K562 (cell line): ENCODE results near the gene DMD. TPM values are rescaled to one million over a fixed set of nuclear protein-coding genes. Genes with fewer than 3 reads are reported as not detected.

ENCODE experiments used
- ATAC-seq: fragments of 200-7000 bp; cut with Tn5 transposase; 3 replicates; pipeline ENCODE4 v1.9.1; 2020; ENCODE audit warnings: moderate library complexity
- BruUV-seq: library from RNA; stranded (reverse); fragments of 400-500 nt; replicated peaks from 2 replicates; lab custom pipeline; 2021; lab: Mats Ljungman, UMichigan
- CTCF ChIA-PET: fragments of 300-600 bp; formaldehyde crosslinking; extraction: SDS; loops from one replicate; lab custom pipeline; 2021; ENCODE audit warnings: low intra/inter-chr PET ratio; lab: Yijun Ruan, JAX
- POLR2A ChIA-PET: fragments of 300-600, 350-650 bp; sonication (Branson Sonifier 250); formaldehyde crosslinking; extraction: SDS; loops from one replicate; lab custom pipeline; 2021; ENCODE audit warnings: antibody characterized with exemption, inconsistent platforms; lab: Yijun Ruan, JAX
- DNase-seq, 4 experiments: peaks; one replicate each; pipeline versions ENCODE4 v3.0.0 to v3.0.0-alpha.2; 2011 to 2018; ENCODE audit warnings: low spot score in 3 of 4, mixed read lengths in 3 of 4; ENCODE audit errors: extremely low read depth in 1 of 4
- FAIRE-seq: peaks from 2 replicates; lab custom pipeline; 2011; peaks lifted over from hg19 to GRCh38; lab: Jason Lieb, UNC
- H2AFZ ChIP-seq: 2 replicates; pipeline ENCODE4 v1.6.0; 2011; ENCODE audit warnings: low read depth, low read length, control low read depth, inconsistent platforms
- H3K27ac ChIP-seq: fragments of 200-600 bp; 3 replicates; pipeline ENCODE4 v1.8.0; 2011; ENCODE audit warnings: low read depth, mild to moderate bottlenecking, control low read depth, inconsistent platforms, low read length, moderate library complexity, mixed read lengths; ENCODE audit errors: extremely low read depth
- H3K27me3 ChIP-seq, 2 experiments: fragments of 300-600 bp in 1 of 2; 2 replicates in 1 of 2; 3 replicates in 1 of 2; pipeline versions ENCODE4 v1.6.0 to v1.8.0; 2011; ENCODE audit warnings: inconsistent platforms in 2 of 2, low read length in 2 of 2, mild to moderate bottlenecking in 1 of 2, mixed read lengths in 1 of 2, moderate library complexity in 1 of 2; ENCODE audit not compliant: control insufficient read depth in 2 of 2, insufficient read depth in 2 of 2
- H3K36me3 ChIP-seq: fragments of 300-600 bp; 3 replicates; pipeline ENCODE4 v1.8.0; 2011; ENCODE audit warnings: mild to moderate bottlenecking, low read length, inconsistent platforms; ENCODE audit not compliant: control insufficient read depth, insufficient read depth
- H3K4me1 ChIP-seq, 2 experiments: fragments of 200-600 bp in 1 of 2; replicated peaks in 1 of 2; 2 replicates in 1 of 2; 3 replicates in 1 of 2; pipeline versions ENCODE4 v1.5.1 to v1.8.0; 2011; ENCODE audit warnings: inconsistent platforms in 2 of 2, low read length in 2 of 2, mild to moderate bottlenecking in 1 of 2, mixed read lengths in 1 of 2, moderate library complexity in 1 of 2; ENCODE audit not compliant: control insufficient read depth in 2 of 2, insufficient read depth in 2 of 2
- H3K4me2 ChIP-seq: 2 replicates; pipeline ENCODE4 v1.6.1; 2011; ENCODE audit warnings: low read length, control low read depth, inconsistent platforms, mixed read lengths; ENCODE audit not compliant: insufficient read depth
- H3K4me3 ChIP-seq: fragments of 200-600 bp; sonication (generic), shearing (Covaris generic); 2 replicates; pipeline ENCODE4 v1.5.1; 2016; ENCODE audit warnings: control low read depth, inconsistent platforms
- H3K79me2 ChIP-seq: fragments of 200-600 bp; 3 replicates; pipeline ENCODE4 v1.8.0; 2011; ENCODE audit warnings: low read length, inconsistent platforms; ENCODE audit not compliant: control insufficient read depth, insufficient read depth
- H3K9ac ChIP-seq, 2 experiments: 2 replicates each; pipeline versions ENCODE4 v1.6.0 to v1.6.1; 2011; ENCODE audit warnings: low read depth in 2 of 2, low read length in 2 of 2, control low read depth in 1 of 2, inconsistent platforms in 1 of 2, mild to moderate bottlenecking in 1 of 2, mixed read lengths in 1 of 2; ENCODE audit not compliant: insufficient read depth in 1 of 2
- H3K9me1 ChIP-seq: one replicate; pipeline ENCODE4 v1.6.0; 2011; ENCODE audit warnings: inconsistent platforms, mild to moderate bottlenecking, low read length, moderate library complexity; ENCODE audit not compliant: control insufficient read depth, insufficient read depth
- H3K9me3 ChIP-seq: replicated peaks from 2 replicates; pipeline ENCODE4 v1.5.1; 2011; ENCODE audit warnings: low read depth, low read length, inconsistent platforms; ENCODE audit not compliant: control insufficient read depth, insufficient read depth
- H4K20me1 ChIP-seq: replicated peaks from 2 replicates; pipeline ENCODE4 v1.6.1; 2011; ENCODE audit warnings: low read length, inconsistent platforms, mixed read lengths; ENCODE audit not compliant: control insufficient read depth, insufficient read depth
- ARHGAP35 ChIP-seq: fragments of 450-650 bp; IDR thresholded peaks from 2 replicates; pipeline ENCODE4 v1.6.1; 2018; ENCODE audit not compliant: partially characterized antibody
- ARID3A ChIP-seq: IDR thresholded peaks from 2 replicates; pipeline ENCODE4 v1.6.1; 2012; ENCODE audit warnings: low read depth, low read length, improper control_type of control experiment, borderline replicate concordance
- CHD2 ChIP-seq: IDR thresholded peaks from 2 replicates; pipeline ENCODE4 v1.6.1; 2011; ENCODE audit warnings: low read depth, low read length
- CREB3 ChIP-seq: fragments of 450-650 bp; conservative IDR thresholded peaks from 2 replicates; pipeline ENCODE4 v1.6.1; 2016; ENCODE audit warnings: missing genetic modification characterization, low read depth, mild to moderate bottlenecking, missing compliant biosample characterization, moderate library complexity
- GATAD2B ChIP-seq: fragments of 450-650 bp; IDR thresholded peaks from 2 replicates; pipeline ENCODE4 v1.6.1; 2017; ENCODE audit warnings: mild to moderate bottlenecking, borderline replicate concordance
- ZC3H11A ChIP-seq: IDR thresholded peaks from 2 replicates; pipeline ENCODE4 v1.6.1; 2012; ENCODE audit warnings: low read depth, low read length, improper control_type of control experiment
- WGBS: fragments of 100-300 bp; shearing (Covaris generic); methylation state at CpG from one replicate; pipeline ENCODE4 v1.1.6; 2016; ENCODE audit warnings: low coverage, mixed read lengths; ENCODE audit not compliant: insufficient coverage; ENCODE audit errors: missing lambda C conversion rate; 5-methylcytosine and 5-hydroxymethylcytosine counted together
- in situ Hi-C: fragments of 300-500 bp; cut with MboI; formaldehyde crosslinking; loops from 4 replicates; pipeline ENCODE4 v1.15.0; 2018; ENCODE audit warnings: inconsistent platforms, mixed read lengths
- intact Hi-C: fragments of 100-400 bp; cut with micrococcal nuclease; formaldehyde crosslinking; loops from 2 replicates; pipeline ENCODE4 v1.14.2; 2022
- polyA plus RNA-seq, 8 experiments: library from polyadenylated mRNA; depleted of rRNA in 4 of 8; stranded (reverse) in 5 of 8; unstranded in 3 of 8; fragments of >200 nt; fragmentation: Nextera tagmentation in 2 of 8; fragmentation: Illumina TruSeq in 1 of 8; extraction: Ambion mirVana in 2 of 8; extraction: Trizol in 1 of 8; gene quantifications; 2 replicates each; pipeline versions ENCODE4 v1.2.1 to v1.2.3, GENCODE V29; 2011 to 2014; ENCODE audit warnings: inconsistent platforms in 1 of 8, missing spikeins in 1 of 8
- total RNA-seq, 7 experiments: library from RNA; depleted of rRNA in 6 of 7; stranded (reverse); fragments of >200 nt in 6 of 7; fragmentation: Illumina TruSeq in 2 of 7; extraction: Trizol in 2 of 7; gene quantifications; 2 replicates each; pipeline versions ENCODE4 v1.2.1 to v1.2.3, GENCODE V29; 2011 to 2021; ENCODE audit warnings: low replicate concordance in 1 of 7
- TF ChIP-seq, protein P1 (sequence below): fragments of 250-450 bp; sonication (Bioruptor Pico); IDR thresholded peaks from 2 replicates; pipeline ENCODE4 v1.8.0; 2021; ENCODE audit warnings: borderline replicate concordance, mild to moderate bottlenecking, moderate library complexity; ENCODE audit not compliant: poor library complexity, severe bottlenecking

The DMD gene
- total and polyA plus RNA-seq, 9 of the 15 experiments (the other 6 are each of a cell fraction or from before 2014, with no cell fraction given), result 3.8 to 20.4 (median 11.4) TPM

GRCh38 chrX:31110657-31111056, 2100.7 kb downstream of the DMD start:
- no peaks in the 10 kb centered on the region for H4K20me1 ChIP-seq
- FAIRE-seq (no peak), ATAC-seq (no peak), DNase-seq (no peak)
- 5% methylated on average over 6 of the region's 6 CpGs for WGBS
- no peak overlapping the region for H2AFZ ChIP-seq
- no peak overlapping the region for H3K4me3 ChIP-seq
- POLR2A ChIA-PET, result no interaction called here
- CTCF ChIA-PET, result no interaction called here
- H3K4me1 ChIP-seq, result no peaks in the 10 kb centered on the region
- H3K9me1 ChIP-seq, result no peaks in the 10 kb centered on the region
- no peaks in the 10 kb centered on the region for H3K79me2 ChIP-seq
- no peak overlapping the region for H3K9ac ChIP-seq
- in situ Hi-C loops (no loop called here), intact Hi-C loops (no loop called here)
- TF ChIP-seq, protein P1, sequence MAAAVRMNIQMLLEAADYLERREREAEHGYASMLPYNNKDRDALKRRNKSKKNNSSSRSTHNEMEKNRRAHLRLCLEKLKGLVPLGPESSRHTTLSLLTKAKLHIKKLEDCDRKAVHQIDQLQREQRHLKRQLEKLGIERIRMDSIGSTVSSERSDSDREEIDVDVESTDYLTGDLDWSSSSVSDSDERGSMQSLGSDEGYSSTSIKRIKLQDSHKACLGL (CRISPR knock-in tag), result no peak
- TF ChIP-seq ARHGAP35 (no peak), GATAD2B (no peak), ZC3H11A (no peak), CREB3 (tag) (no peak), ARID3A (no peak), CHD2 (no peak)
- no peaks in the 10 kb centered on the region; a peak in 1 of 5 replicates for H3K27me3 ChIP-seq
- H3K4me2 ChIP-seq, result no peak overlapping the region
- no peak overlapping the region for H3K27ac ChIP-seq
- BruUV-seq, result no TSS peak
- H3K9me3 ChIP-seq, result no peaks in the 10 kb centered on the region
- no peaks in the 10 kb centered on the region for H3K36me3 ChIP-seq
